Chondrocyte (in vitro differentiated cells): ENCODE data around the gene ITIH1. TPM values are rescaled to one million over a fixed set of nuclear protein-coding genes. Genes with fewer than 3 reads are reported as not detected.

Experiments
- DNase-seq: peaks from one replicate; pipeline ENCODE4 v3.0.0; 2021; ENCODE audit warnings: mixed read lengths, low spot score
- H3K27ac Mint-ChIP-seq: one replicate; pipeline ENCODE4 v1.8.0; 2021; ENCODE audit warnings: mild to moderate bottlenecking, moderate library complexity, mixed read lengths; ENCODE audit not compliant: unreplicated experiment
- H3K27me3 Mint-ChIP-seq: 2 replicates; pipeline ENCODE4 v1.8.0; 2021; ENCODE audit warnings: low read depth, mixed read lengths
- H3K36me3 Mint-ChIP-seq: 2 replicates; pipeline ENCODE4 v1.8.0; 2021; ENCODE audit warnings: low read depth, mixed read lengths
- H3K4me1 Mint-ChIP-seq: 2 replicates; pipeline ENCODE4 v1.8.0; 2021; ENCODE audit warnings: low read depth, mild to moderate bottlenecking, mixed read lengths
- H3K4me3 Mint-ChIP-seq: one replicate; pipeline ENCODE4 v1.8.0; 2021; ENCODE audit warnings: mild to moderate bottlenecking, moderate library complexity, mixed read lengths; ENCODE audit not compliant: unreplicated experiment
- H3K9me3 Mint-ChIP-seq: 2 replicates; pipeline ENCODE4 v1.8.0; 2021; ENCODE audit warnings: low read depth, mixed read lengths
- CTCF ChIP-seq: fragments of 200-600 bp; sonication (generic); IDR thresholded peaks from 2 replicates; pipeline ENCODE4 v1.5.0; 2021; ENCODE audit warnings: antibody characterized with exemption, mild to moderate bottlenecking, moderate library complexity
- total RNA-seq: library from RNA; stranded (reverse); gene quantifications from 3 replicates; pipeline ENCODE4 v1.2.1, GENCODE V29; 2021

ITIH1 gene
- total RNA-seq, 1 donor from 2014 or later = not detected

GRCh38 chr3:52739730-52740129 is 37.7 kb upstream of the ITIH1 start:
- H3K36me3 Mint-ChIP-seq = peaks cover 22% of the 10 kb centered on the region
- H3K9me3 Mint-ChIP-seq = no peaks in the 10 kb centered on the region
- H3K27ac Mint-ChIP-seq = no peak overlapping the region
- DNase-seq = no peak
- TF ChIP-seq CTCF = no peak
- no peak overlapping the region for H3K4me3 Mint-ChIP-seq
- H3K4me1 Mint-ChIP-seq = no peaks in the 10 kb centered on the region
- H3K27me3 Mint-ChIP-seq = no peaks in the 10 kb centered on the region

GRCh38 chr3:52742418-52743041 is 34.9 kb upstream of the ITIH1 start:
- no peak overlapping the region for H3K27ac Mint-ChIP-seq

GRCh38 chr3:52743152-52743551 is 34.2 kb upstream of the ITIH1 start:
- no peaks in the 10 kb centered on the region for H3K27me3 Mint-ChIP-seq
- no peak overlapping the region for H3K27ac Mint-ChIP-seq
- no peak overlapping the region for H3K4me3 Mint-ChIP-seq
- no peaks in the 10 kb centered on the region for H3K4me1 Mint-ChIP-seq
- peaks cover 22% of the 10 kb centered on the region for H3K36me3 Mint-ChIP-seq
- H3K9me3 Mint-ChIP-seq = no peaks in the 10 kb centered on the region
- no peak for DNase-seq
- TF ChIP-seq CTCF = no peak

More at GRCh38 chr3:52742418-52743041, 34.9 kb upstream of the ITIH1 start:
- Mint-ChIP-seq H3K4me1 (no peaks in the 10 kb centered on the region), H3K4me3 (no peak overlapping the region), H3K27me3 (no peaks in the 10 kb centered on the region), H3K36me3 (peaks cover 22% of the 10 kb centered on the region), H3K9me3 (no peaks in the 10 kb centered on the region)
- no peak for DNase-seq
- peak; percentile 93 for TF ChIP-seq CTCF

GRCh38 chr3:52743721-52744120 is 33.7 kb upstream of the ITIH1 start:
- H3K4me1 Mint-ChIP-seq = no peaks in the 10 kb centered on the region
- H3K9me3 Mint-ChIP-seq = no peaks in the 10 kb centered on the region
- no peak for DNase-seq
- TF ChIP-seq CTCF = no peak
- H3K27ac Mint-ChIP-seq = no peak overlapping the region
- H3K4me3 Mint-ChIP-seq = no peak overlapping the region
- H3K36me3 Mint-ChIP-seq = peaks cover 25% of the 10 kb centered on the region
- no peaks in the 10 kb centered on the region for H3K27me3 Mint-ChIP-seq

GRCh38 chr3:52752045-52752660 is 25.2 kb upstream of the ITIH1 start:
- DNase-seq = no peak
- peak overlapping the region; percentile 1 for H3K27ac Mint-ChIP-seq
- TF ChIP-seq CTCF = no peak

More at GRCh38 chr3:52752045-52752660, 25.2 kb upstream of the ITIH1 start:
- H3K4me3 Mint-ChIP-seq = no peak overlapping the region
- peaks cover 9% of the 10 kb centered on the region for H3K4me1 Mint-ChIP-seq
- H3K27me3 Mint-ChIP-seq = no peaks in the 10 kb centered on the region
- peaks cover 31% of the 10 kb centered on the region for H3K36me3 Mint-ChIP-seq
- peaks cover 5% of the 10 kb centered on the region for H3K9me3 Mint-ChIP-seq
